GM12892 (cell line): Measurements from ENCODE around the gene POLRMT.

Source experiments
- POLR2A ChIP-seq: IDR thresholded peaks from 2 replicates; pipeline ENCODE4 v1.6.1; 2011; ENCODE audit warnings: low read depth, low read length, control low read depth
- POLR2AphosphoS5 ChIP-seq: IDR thresholded peaks from 2 replicates; pipeline ENCODE4 v1.6.1; 2011; ENCODE audit warnings: low read depth, low read length, control low read depth
- TAF1 ChIP-seq: IDR thresholded peaks from 2 replicates; pipeline ENCODE4 v1.6.1; 2011; ENCODE audit warnings: low read depth, mild to moderate bottlenecking, control low read depth, low read length, borderline replicate concordance

DNA sequence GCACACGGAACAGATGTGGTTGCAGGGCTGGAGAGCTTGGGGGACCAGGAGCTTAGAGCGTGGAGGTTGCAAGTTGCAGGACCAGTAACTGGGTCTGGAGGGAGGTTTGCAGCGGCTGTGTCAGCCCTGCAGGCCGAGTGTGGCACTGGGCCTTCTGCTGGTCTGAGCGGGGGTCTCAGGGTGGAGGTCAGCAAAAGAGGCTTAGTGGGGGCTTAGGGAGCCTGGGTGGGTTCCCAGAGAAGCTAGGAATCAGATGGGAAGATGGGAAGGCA lies 49.4 kb downstream of the POLRMT start:
- no peak for TF ChIP-seq TAF1
- TF ChIP-seq POLR2AphosphoS5, result peak; percentile 65; the same call in 1 of the 2 replicates
- peak; percentile 56; the same call in 1 of the 2 replicates for TF ChIP-seq POLR2A
